K562 (cell line): Measurements from ENCODE around the gene UFC1. TPM values are rescaled to one million over a fixed set of nuclear protein-coding genes. Genes with fewer than 3 reads are reported as not detected.

Source experiments
- ATAC-seq: fragments of 200-7000 bp; cut with Tn5 transposase; 3 replicates; pipeline ENCODE4 v1.9.1; 2020; ENCODE audit warnings: moderate library complexity
- BruUV-seq: library from RNA; stranded (reverse); fragments of 400-500 nt; replicated peaks from 2 replicates; lab custom pipeline; 2021; lab: Mats Ljungman, UMichigan
- CTCF ChIA-PET: fragments of 300-600 bp; formaldehyde crosslinking; extraction: SDS; loops from one replicate; lab custom pipeline; 2021; ENCODE audit warnings: low intra/inter-chr PET ratio; lab: Yijun Ruan, JAX
- POLR2A ChIA-PET: fragments of 300-600, 350-650 bp; sonication (Branson Sonifier 250); formaldehyde crosslinking; extraction: SDS; loops from one replicate; lab custom pipeline; 2021; ENCODE audit warnings: antibody characterized with exemption, inconsistent platforms; lab: Yijun Ruan, JAX
- DNase-seq, 4 experiments: peaks; one replicate each; pipeline versions ENCODE4 v3.0.0 to v3.0.0-alpha.2; 2011 to 2018; ENCODE audit warnings: low spot score in 3 of 4, mixed read lengths in 3 of 4; ENCODE audit errors: extremely low read depth in 1 of 4
- FAIRE-seq: peaks from 2 replicates; lab custom pipeline; 2011; peaks lifted over from hg19 to GRCh38; lab: Jason Lieb, UNC
- H2AFZ ChIP-seq: 2 replicates; pipeline ENCODE4 v1.6.0; 2011; ENCODE audit warnings: low read depth, low read length, control low read depth, inconsistent platforms
- H3K27ac ChIP-seq: fragments of 200-600 bp; 3 replicates; pipeline ENCODE4 v1.8.0; 2011; ENCODE audit warnings: low read depth, mild to moderate bottlenecking, control low read depth, inconsistent platforms, low read length, moderate library complexity, mixed read lengths; ENCODE audit errors: extremely low read depth
- H3K27me3 ChIP-seq, 2 experiments: fragments of 300-600 bp in 1 of 2; 2 replicates in 1 of 2; 3 replicates in 1 of 2; pipeline versions ENCODE4 v1.6.0 to v1.8.0; 2011; ENCODE audit warnings: inconsistent platforms in 2 of 2, low read length in 2 of 2, mild to moderate bottlenecking in 1 of 2, mixed read lengths in 1 of 2, moderate library complexity in 1 of 2; ENCODE audit not compliant: control insufficient read depth in 2 of 2, insufficient read depth in 2 of 2
- H3K36me3 ChIP-seq: fragments of 300-600 bp; 3 replicates; pipeline ENCODE4 v1.8.0; 2011; ENCODE audit warnings: mild to moderate bottlenecking, low read length, inconsistent platforms; ENCODE audit not compliant: control insufficient read depth, insufficient read depth
- H3K4me1 ChIP-seq, 2 experiments: fragments of 200-600 bp in 1 of 2; replicated peaks in 1 of 2; 2 replicates in 1 of 2; 3 replicates in 1 of 2; pipeline versions ENCODE4 v1.5.1 to v1.8.0; 2011; ENCODE audit warnings: inconsistent platforms in 2 of 2, low read length in 2 of 2, mild to moderate bottlenecking in 1 of 2, mixed read lengths in 1 of 2, moderate library complexity in 1 of 2; ENCODE audit not compliant: control insufficient read depth in 2 of 2, insufficient read depth in 2 of 2
- H3K4me2 ChIP-seq: 2 replicates; pipeline ENCODE4 v1.6.1; 2011; ENCODE audit warnings: low read length, control low read depth, inconsistent platforms, mixed read lengths; ENCODE audit not compliant: insufficient read depth
- H3K4me3 ChIP-seq: fragments of 200-600 bp; sonication (generic), shearing (Covaris generic); 2 replicates; pipeline ENCODE4 v1.5.1; 2016; ENCODE audit warnings: control low read depth, inconsistent platforms
- H3K79me2 ChIP-seq: fragments of 200-600 bp; 3 replicates; pipeline ENCODE4 v1.8.0; 2011; ENCODE audit warnings: low read length, inconsistent platforms; ENCODE audit not compliant: control insufficient read depth, insufficient read depth
- H3K9ac ChIP-seq, 2 experiments: 2 replicates each; pipeline versions ENCODE4 v1.6.0 to v1.6.1; 2011; ENCODE audit warnings: low read depth in 2 of 2, low read length in 2 of 2, control low read depth in 1 of 2, inconsistent platforms in 1 of 2, mild to moderate bottlenecking in 1 of 2, mixed read lengths in 1 of 2; ENCODE audit not compliant: insufficient read depth in 1 of 2
- H3K9me1 ChIP-seq: one replicate; pipeline ENCODE4 v1.6.0; 2011; ENCODE audit warnings: inconsistent platforms, mild to moderate bottlenecking, low read length, moderate library complexity; ENCODE audit not compliant: control insufficient read depth, insufficient read depth
- H3K9me3 ChIP-seq: replicated peaks from 2 replicates; pipeline ENCODE4 v1.5.1; 2011; ENCODE audit warnings: low read depth, low read length, inconsistent platforms; ENCODE audit not compliant: control insufficient read depth, insufficient read depth
- H4K20me1 ChIP-seq: replicated peaks from 2 replicates; pipeline ENCODE4 v1.6.1; 2011; ENCODE audit warnings: low read length, inconsistent platforms, mixed read lengths; ENCODE audit not compliant: control insufficient read depth, insufficient read depth
- CHD4 ChIP-seq: fragments of 200-600 bp; sonication (generic); IDR thresholded peaks from 3 replicates; pipeline ENCODE4 v1.6.1; 2012; ENCODE audit warnings: low read depth, mild to moderate bottlenecking, mixed read lengths, low read length, inconsistent platforms; ENCODE audit not compliant: insufficient read depth, insufficient replicate concordance, poor library complexity, severe bottlenecking
- ETV6 ChIP-seq, 3 experiments: fragments of 150-350 bp in 1 of 3; sonication (generic) in 1 of 3; formaldehyde crosslinking in 1 of 3; IDR thresholded peaks; 2 replicates each; pipeline versions ENCODE4 v1.6.1 to v1.8.0; 2014 to 2022; ENCODE audit warnings: borderline replicate concordance in 2 of 3, low read depth in 2 of 3, antibody characterized with exemption in 1 of 3, low read length in 1 of 3, mild to moderate bottlenecking in 1 of 3, missing genetic modification reagents in 1 of 3
- FOXA1 ChIP-seq: fragments of 450-650 bp; IDR thresholded peaks from 2 replicates; pipeline ENCODE4 v1.6.1; 2016; ENCODE audit warnings: mild to moderate bottlenecking, borderline replicate concordance
- NR3C1 ChIP-seq: sonication (generic); formaldehyde crosslinking; IDR thresholded peaks from 2 replicates; pipeline ENCODE4 v1.8.1; 2022; ENCODE audit warnings: missing genetic modification reagents
- SNIP1 ChIP-seq: fragments of 450-650 bp; IDR thresholded peaks from 2 replicates; pipeline ENCODE4 v1.7.1; 2017; ENCODE audit warnings: low read depth, mild to moderate bottlenecking
- ZNF121 ChIP-seq: sonication (generic); formaldehyde crosslinking; conservative IDR thresholded peaks from 2 replicates; pipeline ENCODE4 v1.8.0; 2022; ENCODE audit warnings: missing genetic modification reagents
- ZNF124 ChIP-seq: sonication (generic); formaldehyde crosslinking; IDR thresholded peaks from 2 replicates; pipeline ENCODE4 v1.8.1; 2022; ENCODE audit warnings: missing genetic modification reagents
- ZNF830 ChIP-seq: fragments of 250-450 bp; sonication (Bioruptor Pico); IDR thresholded peaks from 2 replicates; pipeline ENCODE4 v1.5.0; 2021; ENCODE audit warnings: mild to moderate bottlenecking
- WGBS: fragments of 100-300 bp; shearing (Covaris generic); methylation state at CpG from one replicate; pipeline ENCODE4 v1.1.6; 2016; ENCODE audit warnings: low coverage, mixed read lengths; ENCODE audit not compliant: insufficient coverage; ENCODE audit errors: missing lambda C conversion rate; 5-methylcytosine and 5-hydroxymethylcytosine counted together
- in situ Hi-C: fragments of 300-500 bp; cut with MboI; formaldehyde crosslinking; loops from 4 replicates; pipeline ENCODE4 v1.15.0; 2018; ENCODE audit warnings: inconsistent platforms, mixed read lengths
- intact Hi-C: fragments of 100-400 bp; cut with micrococcal nuclease; formaldehyde crosslinking; loops from 2 replicates; pipeline ENCODE4 v1.14.2; 2022
- polyA plus RNA-seq, 8 experiments: library from polyadenylated mRNA; depleted of rRNA in 4 of 8; stranded (reverse) in 5 of 8; unstranded in 3 of 8; fragments of >200 nt; fragmentation: Nextera tagmentation in 2 of 8; fragmentation: Illumina TruSeq in 1 of 8; extraction: Ambion mirVana in 2 of 8; extraction: Trizol in 1 of 8; gene quantifications; 2 replicates each; pipeline versions ENCODE4 v1.2.1 to v1.2.3, GENCODE V29; 2011 to 2014; ENCODE audit warnings: inconsistent platforms in 1 of 8, missing spikeins in 1 of 8
- total RNA-seq, 7 experiments: library from RNA; depleted of rRNA in 6 of 7; stranded (reverse); fragments of >200 nt in 6 of 7; fragmentation: Illumina TruSeq in 2 of 7; extraction: Trizol in 2 of 7; gene quantifications; 2 replicates each; pipeline versions ENCODE4 v1.2.1 to v1.2.3, GENCODE V29; 2011 to 2021; ENCODE audit warnings: low replicate concordance in 1 of 7
- TF ChIP-seq, protein P1 (sequence below): sonication (generic); formaldehyde crosslinking; IDR thresholded peaks from 2 replicates; pipeline ENCODE4 v1.8.0; 2022; ENCODE audit warnings: mild to moderate bottlenecking, missing genetic modification reagents

The UFC1 gene
- total and polyA plus RNA-seq, 9 of the 15 experiments (the other 6 are each of a cell fraction or from before 2014, with no cell fraction given): 92.8 to 220 (median 161) TPM

DNA sequence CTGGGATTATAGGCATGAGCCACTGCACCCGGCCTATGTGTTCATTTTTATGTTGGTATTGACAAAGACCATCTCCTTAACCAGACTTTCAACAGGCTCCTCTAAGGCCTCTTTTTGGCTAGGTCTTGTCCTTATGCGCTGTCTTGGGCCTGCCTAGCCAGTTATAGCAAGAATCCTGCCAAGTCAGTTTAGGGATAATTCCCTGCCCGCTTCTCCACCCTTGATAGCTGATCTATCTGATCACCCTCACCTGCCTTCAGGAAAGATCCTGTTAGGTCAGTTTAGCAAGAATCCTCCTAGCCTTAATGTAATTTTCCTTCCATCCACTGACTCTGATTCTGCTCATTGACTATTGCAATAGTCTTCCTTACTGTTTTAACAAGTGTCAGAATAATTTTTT is 25.9 kb downstream of the UFC1 start:
- H3K27ac ChIP-seq: no peak overlapping the region
- BruUV-seq: no TSS peak
- H2AFZ ChIP-seq: no peak overlapping the region
- H3K4me1 ChIP-seq: peaks cover 27 to 41% of the 10 kb centered on the region in 2 experiments; a peak in 4 of 5 replicates
- H4K20me1 ChIP-seq: no peaks in the 10 kb centered on the region
- POLR2A ChIA-PET: no interaction called here
- H3K9me3 ChIP-seq: no peaks in the 10 kb centered on the region
- FAIRE-seq (no peak), DNase-seq (no peak), ATAC-seq (no peak)
- CTCF ChIA-PET: interaction anchor here (0.6 kb wide), 1 partner anchor 946 kb away, joined by 3 read pairs; no protein-coding TSS in a partner anchor
- no peak overlapping the region for H3K4me2 ChIP-seq
- WGBS: 76% methylated on average over 3 of the region's 3 CpGs
- H3K36me3 ChIP-seq: peaks cover 18% of the 10 kb centered on the region
- H3K27me3 ChIP-seq: no peaks in the 10 kb centered on the region
- intact Hi-C loops: loop anchor here (10.0 kb wide), 1 partner anchor 345 kb away; no protein-coding TSS in a partner anchor
- no peak for TF ChIP-seq NR3C1 (CRISPR knock-in tag)
- TF ChIP-seq FOXA1: no peak
- TF ChIP-seq CHD4: no peak
- no peak for TF ChIP-seq ZNF124
- TF ChIP-seq ZNF830: no peak
- TF ChIP-seq, protein P1, sequence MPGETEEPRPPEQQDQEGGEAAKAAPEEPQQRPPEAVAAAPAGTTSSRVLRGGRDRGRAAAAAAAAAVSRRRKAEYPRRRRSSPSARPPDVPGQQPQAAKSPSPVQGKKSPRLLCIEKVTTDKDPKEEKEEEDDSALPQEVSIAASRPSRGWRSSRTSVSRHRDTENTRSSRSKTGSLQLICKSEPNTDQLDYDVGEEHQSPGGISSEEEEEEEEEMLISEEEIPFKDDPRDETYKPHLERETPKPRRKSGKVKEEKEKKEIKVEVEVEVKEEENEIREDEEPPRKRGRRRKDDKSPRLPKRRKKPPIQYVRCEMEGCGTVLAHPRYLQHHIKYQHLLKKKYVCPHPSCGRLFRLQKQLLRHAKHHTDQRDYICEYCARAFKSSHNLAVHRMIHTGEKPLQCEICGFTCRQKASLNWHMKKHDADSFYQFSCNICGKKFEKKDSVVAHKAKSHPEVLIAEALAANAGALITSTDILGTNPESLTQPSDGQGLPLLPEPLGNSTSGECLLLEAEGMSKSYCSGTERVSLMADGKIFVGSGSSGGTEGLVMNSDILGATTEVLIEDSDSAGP (CRISPR knock-in tag): no peak
- no peak for TF ChIP-seq SNIP1
- no peak for TF ChIP-seq ZNF121 (CRISPR knock-in tag)
- no peak for TF ChIP-seq ETV6 (IDR thresholded peaks at IDR 0.05; ENCODE audit: borderline replicate concordance in 1 of 2, low read depth in 2 of 2, low read length in 1 of 2)
- no peak for TF ChIP-seq ETV6 (CRISPR knock-in tag; IDR thresholded peaks at IDR 0.05; ENCODE audit: borderline replicate concordance)
- H3K9ac ChIP-seq: no peak overlapping the region
- no peak overlapping the region for H3K4me3 ChIP-seq
- H3K9me1 ChIP-seq: no peaks in the 10 kb centered on the region
- in situ Hi-C loops: no loop called here
- H3K79me2 ChIP-seq: peaks cover 26% of the 10 kb centered on the region
